Dendritic cell treated with granulocyte-macrophage colony-stimulating factor and Interleukin-4, amounts not matched to agents 40 ng/mL and 50 ng/mL, for 4 days (primary cell): ENCODE measurements around the gene ZFHX3.

Experiments used
- H3K27ac Mint-ChIP-seq: one replicate; pipeline ENCODE4 v1.8.0; 2022; ENCODE audit warnings: mild to moderate bottlenecking, mixed read lengths
- H3K27me3 Mint-ChIP-seq: one replicate; pipeline ENCODE4 v1.8.0; 2022; ENCODE audit warnings: mild to moderate bottlenecking, mixed read lengths
- H3K36me3 Mint-ChIP-seq: one replicate; pipeline ENCODE4 v1.8.0; 2022; ENCODE audit warnings: low read depth, mixed read lengths
- H3K4me1 Mint-ChIP-seq: one replicate; pipeline ENCODE4 v1.8.0; 2022; ENCODE audit warnings: low read depth, mixed read lengths
- H3K4me3 Mint-ChIP-seq: one replicate; pipeline ENCODE4 v1.8.0; 2022; ENCODE audit warnings: mild to moderate bottlenecking, moderate library complexity, mixed read lengths
- H3K9me3 Mint-ChIP-seq: one replicate; pipeline ENCODE4 v1.8.0; 2022; ENCODE audit warnings: mixed read lengths
- intact Hi-C: fragments of 100-400 bp; cut with micrococcal nuclease; formaldehyde crosslinking; loops from one replicate; pipeline ENCODE4 v1.15.0; 2022

Gene ZFHX3

GRCh38 chr16:72946474-72947194, 101.3 kb downstream of the ZFHX3 start:
- H3K27ac Mint-ChIP-seq = no peak overlapping the region
- H3K4me1 Mint-ChIP-seq = peaks cover 5% of the 10 kb centered on the region
- peaks cover 75% of the 10 kb centered on the region for H3K36me3 Mint-ChIP-seq
- H3K27me3 Mint-ChIP-seq = no peaks in the 10 kb centered on the region
- H3K4me3 Mint-ChIP-seq = no peak overlapping the region
- intact Hi-C loops = no loop called here
- peaks cover 8% of the 10 kb centered on the region for H3K9me3 Mint-ChIP-seq

- Mint-ChIP-seq H3K4me1 (peaks cover 5% of the 10 kb centered on the region), H3K27me3 (no peaks in the 10 kb centered on the region), H3K9me3 (peaks cover 8% of the 10 kb centered on the region), H3K4me3 (no peak overlapping the region), H3K36me3 (peaks cover 73% of the 10 kb centered on the region), H3K27ac (no peak overlapping the region)
- intact Hi-C loops = no loop called here
Measured at GRCh38 chr16:72946063-72946462, 101.9 kb downstream of the ZFHX3 start.

- Mint-ChIP-seq H3K36me3 (peaks cover 69% of the 10 kb centered on the region), H3K27ac (no peak overlapping the region)
Measured at GRCh38 chr16:72945611-72946010, 102.3 kb downstream of the ZFHX3 start.

GRCh38 chr16:72944757-72945485, 103.0 kb downstream of the ZFHX3 start:
- no peaks in the 10 kb centered on the region for H3K27me3 Mint-ChIP-seq
- peaks cover 2% of the 10 kb centered on the region for H3K9me3 Mint-ChIP-seq
- intact Hi-C loops = no loop called here
- H3K4me1 Mint-ChIP-seq = peaks cover 7% of the 10 kb centered on the region
- H3K4me3 Mint-ChIP-seq = no peak overlapping the region
- no peak overlapping the region for H3K27ac Mint-ChIP-seq
- peaks cover 62% of the 10 kb centered on the region for H3K36me3 Mint-ChIP-seq

More at GRCh38 chr16:72945611-72946010, 102.3 kb downstream of the ZFHX3 start:
- no peak overlapping the region for H3K4me3 Mint-ChIP-seq
- intact Hi-C loops = no loop called here
- no peaks in the 10 kb centered on the region for H3K27me3 Mint-ChIP-seq
- H3K9me3 Mint-ChIP-seq = peaks cover 8% of the 10 kb centered on the region
- peaks cover 6% of the 10 kb centered on the region for H3K4me1 Mint-ChIP-seq

GRCh38 chr16:72942021-72942420, 105.9 kb downstream of the ZFHX3 start:
- H3K27me3 Mint-ChIP-seq = no peaks in the 10 kb centered on the region
- H3K36me3 Mint-ChIP-seq = peaks cover 43% of the 10 kb centered on the region
- no peaks in the 10 kb centered on the region for H3K9me3 Mint-ChIP-seq
- peaks cover 32% of the 10 kb centered on the region for H3K4me1 Mint-ChIP-seq
- intact Hi-C loops = no loop called here
- no peak overlapping the region for H3K27ac Mint-ChIP-seq
- no peak overlapping the region for H3K4me3 Mint-ChIP-seq

GRCh38 chr16:72940886-72941285, 107.0 kb downstream of the ZFHX3 start:
- peaks cover 39% of the 10 kb centered on the region for H3K4me1 Mint-ChIP-seq
- H3K4me3 Mint-ChIP-seq = no peak overlapping the region
- H3K27ac Mint-ChIP-seq = no peak overlapping the region
- peaks cover 3% of the 10 kb centered on the region for H3K27me3 Mint-ChIP-seq
- intact Hi-C loops = no loop called here
- H3K9me3 Mint-ChIP-seq = no peaks in the 10 kb centered on the region
- peaks cover 46% of the 10 kb centered on the region for H3K36me3 Mint-ChIP-seq

- peak overlapping the region; percentile 71 for H3K27ac Mint-ChIP-seq
- peaks cover 53% of the 10 kb centered on the region for H3K4me1 Mint-ChIP-seq
- intact Hi-C loops = loop anchor here (10.0 kb wide), 1 partner anchor 116 kb away; no protein-coding TSS in a partner anchor
- no peaks in the 10 kb centered on the region for H3K9me3 Mint-ChIP-seq
- peaks cover 39% of the 10 kb centered on the region for H3K36me3 Mint-ChIP-seq
- peaks cover 3% of the 10 kb centered on the region for H3K27me3 Mint-ChIP-seq
- no peak overlapping the region for H3K4me3 Mint-ChIP-seq
Measured at GRCh38 chr16:72939247-72939646, 108.7 kb downstream of the ZFHX3 start.

- peak overlapping the region; percentile 71 for H3K27ac Mint-ChIP-seq
- peaks cover 54% of the 10 kb centered on the region for H3K4me1 Mint-ChIP-seq
- no peaks in the 10 kb centered on the region for H3K9me3 Mint-ChIP-seq
- intact Hi-C loops = loop anchor here (10.0 kb wide), 1 partner anchor 116 kb away; no protein-coding TSS in a partner anchor
- H3K27me3 Mint-ChIP-seq = peaks cover 3% of the 10 kb centered on the region
- H3K36me3 Mint-ChIP-seq = peaks cover 35% of the 10 kb centered on the region
- no peak overlapping the region for H3K4me3 Mint-ChIP-seq
Measured at GRCh38 chr16:72938795-72939164, 109.1 kb downstream of the ZFHX3 start.

GRCh38 chr16:72937916-72938794, 109.8 kb downstream of the ZFHX3 start:
- Mint-ChIP-seq H3K36me3 (peaks cover 28% of the 10 kb centered on the region), H3K9me3 (no peaks in the 10 kb centered on the region), H3K27me3 (peaks cover 3% of the 10 kb centered on the region), H3K27ac (peak overlapping the region; percentile 71), H3K4me3 (no peak overlapping the region), H3K4me1 (peaks cover 58% of the 10 kb centered on the region)
- intact Hi-C loops = loop anchor here (10.0 kb wide), 1 partner anchor 117 kb away; no protein-coding TSS in a partner anchor

GRCh38 chr16:72937360-72937759, 110.6 kb downstream of the ZFHX3 start:
- H3K27me3 Mint-ChIP-seq = peaks cover 3% of the 10 kb centered on the region
- H3K4me3 Mint-ChIP-seq = no peak overlapping the region
- intact Hi-C loops = loop anchor here (10.0 kb wide), 1 partner anchor 117 kb away; no protein-coding TSS in a partner anchor
- peak overlapping the region; percentile 71 for H3K27ac Mint-ChIP-seq
- H3K9me3 Mint-ChIP-seq = no peaks in the 10 kb centered on the region
- H3K4me1 Mint-ChIP-seq = peaks cover 65% of the 10 kb centered on the region
- H3K36me3 Mint-ChIP-seq = peaks cover 26% of the 10 kb centered on the region

- H3K27ac Mint-ChIP-seq = no peak overlapping the region
- H3K4me3 Mint-ChIP-seq = no peak overlapping the region
- no peaks in the 10 kb centered on the region for H3K9me3 Mint-ChIP-seq
- H3K27me3 Mint-ChIP-seq = peaks cover 3% of the 10 kb centered on the region
- intact Hi-C loops = loop anchor here (10.0 kb wide), 1 partner anchor 118 kb away; no protein-coding TSS in a partner anchor
- peaks cover 75% of the 10 kb centered on the region for H3K4me1 Mint-ChIP-seq
- H3K36me3 Mint-ChIP-seq = peaks cover 21% of the 10 kb centered on the region
Measured at GRCh38 chr16:72936408-72936807, 111.5 kb downstream of the ZFHX3 start.

- H3K4me1 Mint-ChIP-seq = peaks cover 80% of the 10 kb centered on the region
- no peak overlapping the region for H3K27ac Mint-ChIP-seq
- H3K4me3 Mint-ChIP-seq = no peak overlapping the region
- H3K27me3 Mint-ChIP-seq = peaks cover 3% of the 10 kb centered on the region
- no peaks in the 10 kb centered on the region for H3K9me3 Mint-ChIP-seq
- H3K36me3 Mint-ChIP-seq = peaks cover 21% of the 10 kb centered on the region
- intact Hi-C loops = loop anchor here (10.0 kb wide), 1 partner anchor 119 kb away; no protein-coding TSS in a partner anchor
Measured at GRCh38 chr16:72935896-72936295, 112.0 kb downstream of the ZFHX3 start.

GRCh38 chr16:72934636-72935403, 113.1 kb downstream of the ZFHX3 start:
- intact Hi-C loops = loop anchor here (10.0 kb wide), 1 partner anchor 120 kb away; no protein-coding TSS in a partner anchor
- H3K27ac Mint-ChIP-seq = peak overlapping the region; percentile 46
- H3K4me1 Mint-ChIP-seq = peaks cover 81% of the 10 kb centered on the region
- H3K4me3 Mint-ChIP-seq = no peak overlapping the region
- peaks cover 21% of the 10 kb centered on the region for H3K36me3 Mint-ChIP-seq
- H3K9me3 Mint-ChIP-seq = no peaks in the 10 kb centered on the region
- peaks cover 3% of the 10 kb centered on the region for H3K27me3 Mint-ChIP-seq
